KBM-7 (cell line): ENCODE results near the gene ABL1.

Experiments used
- DNase-seq: peaks from one replicate; pipeline ENCODE4 v3.0.0-alpha.2; 2015
- in situ Hi-C: fragments of 300-500 bp; cut with MboI; formaldehyde crosslinking; loops from 2 replicates; pipeline ENCODE4 v1.14.3; 2020; ENCODE audit warnings: low sequenced_read_pairs, low pct_unique_long_range_greater_than_20kb, mixed read lengths

The ABL1 gene

DNA sequence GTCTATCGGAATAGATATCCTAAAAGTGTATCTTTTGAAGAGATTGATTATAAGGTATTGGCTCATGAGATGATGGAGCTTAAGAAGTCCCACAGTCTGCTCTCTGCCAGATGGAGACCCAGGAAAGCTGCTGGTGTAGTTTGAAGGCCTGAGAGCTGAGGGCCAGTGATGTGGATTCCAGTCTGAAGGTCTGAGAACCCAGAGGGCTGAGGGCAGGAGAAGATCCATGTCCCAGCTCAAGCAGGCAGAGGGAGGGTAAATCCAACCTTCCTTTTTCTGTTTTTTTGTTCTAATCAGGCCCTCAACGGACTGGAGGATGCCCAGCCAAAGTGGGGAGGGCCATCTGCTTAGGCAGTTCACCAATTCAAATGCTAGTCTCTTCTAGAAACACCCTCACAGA lies 11.0 kb upstream of the ABL1 start:
- no peak for DNase-seq
- in situ Hi-C loops, result no loop called here

DNA sequence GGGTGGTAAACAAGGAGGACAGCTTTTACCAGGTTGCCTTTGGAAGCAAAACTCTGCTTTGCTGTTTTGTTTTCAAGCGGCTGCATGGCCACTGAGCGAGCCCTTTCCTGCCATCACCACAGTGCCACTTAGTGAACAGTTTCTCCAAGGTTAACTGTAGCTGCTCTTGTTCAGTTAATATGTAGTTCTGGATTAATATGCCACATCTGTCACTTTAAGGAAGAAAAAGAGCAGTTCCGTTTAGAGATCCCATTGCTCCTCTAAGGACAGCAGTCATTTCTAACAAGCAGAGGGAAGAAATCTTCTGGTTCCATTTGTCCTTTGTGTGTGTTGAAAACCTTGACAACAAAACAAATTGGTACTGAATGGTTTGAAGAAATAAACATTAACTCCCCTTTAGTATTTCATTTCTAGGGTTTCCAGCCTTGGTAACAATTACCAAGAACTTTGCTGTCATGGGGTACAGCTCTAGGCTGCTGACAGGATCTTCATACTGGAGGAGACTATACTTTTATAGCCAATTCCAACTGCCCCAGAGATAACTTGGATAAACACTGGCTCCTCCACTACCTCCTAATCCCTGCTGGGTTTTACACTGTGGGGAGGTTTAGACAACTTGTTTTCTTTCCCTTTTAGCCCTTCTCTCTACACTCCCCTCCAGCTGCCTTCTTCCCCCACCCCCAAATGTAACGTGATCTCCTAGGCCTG lies 10.3 kb upstream of the ABL1 start:
- peak; percentile 48 for DNase-seq
- in situ Hi-C loops, result no loop called here

DNA sequence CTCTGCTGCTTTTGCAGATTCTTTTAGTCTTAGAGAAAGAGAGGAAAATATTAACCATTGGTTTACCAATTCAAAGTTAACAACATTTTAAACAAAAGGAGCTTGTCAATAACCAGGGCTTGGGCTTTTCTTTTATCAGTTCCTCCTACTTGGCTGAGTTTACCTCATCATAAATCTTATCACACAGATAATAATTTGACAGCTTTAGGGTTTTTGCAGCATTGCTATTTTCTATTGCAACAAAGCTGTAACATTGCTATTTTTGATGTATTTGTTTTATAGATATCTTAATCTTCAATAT lies 9.8 kb upstream of the ABL1 start:
- in situ Hi-C loops, result no loop called here
- DNase-seq, result no peak

DNA sequence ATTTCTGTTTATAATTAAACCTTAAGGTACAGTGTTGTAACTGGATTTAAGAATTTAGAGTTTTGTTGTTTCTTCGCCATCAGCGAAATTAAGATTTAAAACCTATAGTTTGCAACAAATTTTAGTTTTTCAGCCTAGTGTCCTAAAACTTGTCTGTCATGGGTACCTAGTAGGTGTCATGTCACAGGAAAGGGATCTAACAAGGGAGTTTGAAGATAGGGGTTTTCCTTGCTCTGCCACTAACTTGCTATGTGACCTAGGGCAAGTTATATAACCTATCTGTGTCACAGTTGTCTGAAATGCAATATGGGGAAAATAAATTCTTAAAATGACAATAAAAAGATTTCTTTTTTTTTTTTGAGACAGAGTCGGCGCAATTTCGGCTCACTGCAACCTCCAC lies 9.2 kb upstream of the ABL1 start:
- in situ Hi-C loops, result no loop called here

DNA sequence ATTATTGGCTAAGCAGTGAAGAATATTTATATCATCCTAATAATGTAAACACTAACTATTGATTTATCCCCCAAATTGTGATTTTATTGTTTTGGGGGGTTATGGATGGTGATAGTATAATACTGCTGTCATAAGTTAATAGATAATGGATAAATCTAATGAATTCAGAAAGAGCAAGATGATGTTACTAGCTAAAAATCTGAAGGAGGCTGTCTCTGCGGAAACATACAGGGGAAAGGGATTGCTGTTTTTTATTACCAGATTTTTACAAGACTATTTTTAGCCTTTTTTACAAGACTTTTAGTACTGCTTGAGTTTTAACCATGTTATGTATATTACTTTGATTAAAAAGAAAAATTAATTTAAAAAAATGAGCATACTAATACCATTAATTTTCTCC lies 5.3 kb upstream of the ABL1 start:
- DNase-seq, result no peak
- in situ Hi-C loops, result no loop called here

More for the DNA sequence above, 9.2 kb upstream of the ABL1 start:
- no peak for DNase-seq

DNA sequence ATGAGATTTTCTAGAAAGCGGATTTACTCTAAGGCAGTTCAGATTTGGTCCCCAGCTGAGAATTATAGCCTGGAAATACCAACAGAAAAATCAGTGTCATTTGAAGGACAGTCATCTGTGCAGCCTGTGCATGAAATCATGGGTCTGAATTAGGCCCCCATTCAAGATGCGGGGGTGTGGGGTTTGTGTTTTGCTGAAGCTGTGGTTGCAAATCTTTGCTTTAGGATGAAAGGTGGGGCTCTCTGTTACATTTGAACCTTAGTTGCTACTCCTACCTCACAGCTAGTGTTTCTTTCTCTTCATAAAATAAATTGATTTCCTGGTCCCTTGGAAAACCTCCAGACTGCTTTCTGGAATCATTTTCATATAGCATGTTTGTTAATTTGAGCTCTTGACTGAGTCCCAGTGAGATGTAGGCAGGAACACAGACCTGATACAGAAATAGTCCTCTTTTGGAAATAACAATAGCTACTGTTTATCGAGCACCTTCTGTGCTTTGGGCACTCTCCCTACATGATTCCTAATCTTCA lies 4.8 kb upstream of the ABL1 start:
- no peak for DNase-seq
- in situ Hi-C loops, result no loop called here

DNA sequence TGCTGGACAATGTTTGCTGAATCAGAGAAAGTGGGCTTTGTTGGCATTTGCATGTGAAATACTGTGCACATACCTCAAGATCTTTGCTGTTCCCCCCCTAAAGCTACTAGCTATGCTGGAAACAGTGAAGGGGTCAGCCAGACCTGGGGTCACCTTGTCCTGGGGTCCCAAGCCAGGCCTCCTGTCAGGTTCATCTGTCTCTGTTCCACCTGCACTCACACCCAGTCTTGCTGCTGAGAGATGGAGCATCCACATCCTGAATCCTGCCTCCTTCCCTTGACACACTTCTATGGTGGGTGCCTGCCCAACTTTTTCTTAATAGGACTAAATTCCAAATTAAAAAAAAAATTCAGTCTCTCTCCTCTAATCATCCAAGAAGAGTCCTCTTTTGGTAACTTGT lies 4.0 kb upstream of the ABL1 start:
- in situ Hi-C loops, result no loop called here
- no peak for DNase-seq

DNA sequence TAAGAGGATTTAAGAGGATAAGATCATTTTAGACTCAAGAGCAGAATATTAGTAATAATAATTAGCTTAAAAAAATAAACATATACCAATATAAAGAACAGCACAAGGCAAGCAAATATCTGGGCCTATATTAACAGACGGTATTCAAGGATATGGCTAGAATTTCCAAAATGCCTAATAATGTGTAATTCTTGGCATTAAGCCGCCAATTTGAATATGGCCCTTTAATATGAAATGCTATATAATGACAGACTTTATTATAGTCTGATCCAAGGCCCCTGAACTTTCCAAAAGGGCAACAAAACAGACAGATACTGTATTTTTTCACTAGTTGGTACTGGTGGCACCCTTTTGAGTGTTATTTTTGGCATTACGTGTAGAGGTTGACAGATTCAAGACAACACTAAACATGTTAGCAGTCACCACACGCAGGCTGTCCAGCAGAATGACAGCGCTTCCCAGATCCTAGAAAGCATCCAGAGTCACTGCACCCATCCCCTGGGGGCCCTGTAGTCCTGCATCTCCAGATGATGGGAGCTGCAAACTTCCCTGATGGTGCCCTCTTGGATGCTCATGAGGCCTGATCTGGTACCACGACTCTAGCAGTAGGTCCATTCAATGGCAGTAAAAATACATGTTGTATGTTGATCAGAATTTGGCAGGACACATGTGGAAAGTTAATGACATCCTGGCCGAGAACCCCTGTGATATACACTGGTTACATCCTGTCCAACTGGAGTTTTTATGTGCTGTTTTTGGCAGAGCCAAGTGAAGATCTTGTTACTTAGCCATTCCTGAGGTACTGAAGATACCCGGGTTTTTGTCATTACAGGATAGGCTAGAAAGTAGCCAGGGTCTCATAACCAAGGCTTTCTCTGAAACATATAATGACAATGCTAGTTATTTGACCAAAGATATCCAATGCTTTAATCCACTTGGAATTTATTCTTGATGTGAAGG lies 1.7 kb upstream of the ABL1 start:
- in situ Hi-C loops, result no loop called here

DNA sequence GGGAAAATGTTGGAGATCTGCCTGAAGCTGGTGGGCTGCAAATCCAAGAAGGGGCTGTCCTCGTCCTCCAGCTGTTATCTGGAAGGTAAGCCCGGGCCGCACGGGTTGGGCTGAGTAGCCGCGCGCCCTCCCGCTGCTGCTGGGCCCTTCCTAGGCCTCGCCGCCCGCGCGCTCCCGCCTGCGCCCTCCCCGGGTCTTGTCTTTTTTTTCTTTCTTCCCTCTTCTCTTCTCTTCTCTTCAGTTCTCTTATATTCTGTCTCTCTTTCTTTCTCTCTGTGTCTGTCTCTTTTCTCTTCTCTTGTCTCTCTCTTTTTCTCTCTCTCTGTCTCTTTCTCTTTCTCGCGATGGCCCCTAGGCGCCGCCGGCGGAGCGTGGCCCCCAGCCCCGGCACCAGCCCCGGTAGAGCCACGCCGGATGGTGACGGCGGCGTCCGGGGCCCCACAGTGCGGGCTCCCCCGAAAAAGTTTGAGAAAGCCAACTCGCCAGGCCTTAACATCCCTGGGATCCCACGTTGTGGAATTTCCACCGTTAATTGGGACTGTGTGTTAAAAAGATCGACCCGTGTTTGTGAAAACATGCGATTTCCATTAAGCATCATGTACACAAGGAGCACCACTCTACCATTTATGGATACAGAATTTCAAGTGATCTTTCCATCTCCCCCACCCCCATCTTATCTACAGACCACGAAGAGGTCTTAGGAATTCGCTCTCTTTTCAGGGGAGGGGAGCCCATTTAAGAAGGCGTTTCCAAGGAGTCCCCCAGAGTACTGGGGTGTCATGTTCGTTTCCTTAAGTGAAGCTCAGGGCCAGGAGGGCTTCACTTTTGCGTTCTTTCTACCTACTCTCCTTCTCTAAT lies 616 bp downstream of the ABL1 start:
- no peak for DNase-seq
- in situ Hi-C loops, result no loop called here

More for the DNA sequence above, 1.7 kb upstream of the ABL1 start:
- DNase-seq, result no peak

DNA sequence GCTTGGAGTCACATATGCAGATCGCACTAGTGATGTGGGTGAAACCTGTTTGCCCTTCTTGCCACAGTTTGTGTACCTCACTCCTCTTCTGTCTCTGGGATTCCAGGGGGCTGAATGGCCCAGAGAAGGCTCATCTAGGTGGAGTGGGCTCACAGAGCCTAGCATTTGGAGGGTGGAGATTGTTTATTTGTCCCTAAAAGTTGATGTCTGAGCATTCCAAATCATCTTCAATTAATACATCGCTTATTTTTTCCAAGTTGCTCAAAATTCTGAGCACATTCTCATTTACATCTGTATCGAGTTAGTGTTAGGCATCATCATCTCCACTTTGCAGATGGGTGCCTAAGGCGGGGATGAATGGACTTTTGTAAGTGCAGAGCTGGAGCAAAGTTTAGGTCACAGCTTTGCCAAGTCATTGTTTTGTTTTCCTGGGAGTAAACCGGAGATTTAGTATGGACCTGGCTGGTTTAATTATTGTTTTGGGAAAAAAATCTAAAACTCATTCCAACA lies 2.0 kb downstream of the ABL1 start:
- in situ Hi-C loops, result no loop called here
- no peak for DNase-seq

DNA sequence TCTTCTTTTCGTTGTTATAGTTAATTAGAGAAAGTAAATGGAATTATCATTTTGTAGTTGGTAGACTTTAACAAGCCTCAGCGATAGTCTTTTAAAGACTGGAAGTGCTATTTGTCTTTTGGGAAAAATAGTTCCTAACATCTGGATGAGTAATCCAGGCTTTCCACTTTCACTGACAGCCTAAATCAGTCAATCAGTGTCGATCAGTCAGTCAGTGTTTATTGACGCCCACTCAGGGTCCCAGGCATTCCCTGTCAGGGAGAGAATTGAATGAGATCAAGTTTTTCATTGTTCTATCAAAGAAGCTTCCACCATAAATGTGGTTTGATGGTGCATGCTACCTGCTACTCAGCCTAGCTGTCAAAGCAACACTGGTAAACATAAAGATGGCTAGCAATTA lies 2.6 kb downstream of the ABL1 start:
- in situ Hi-C loops, result no loop called here

DNA sequence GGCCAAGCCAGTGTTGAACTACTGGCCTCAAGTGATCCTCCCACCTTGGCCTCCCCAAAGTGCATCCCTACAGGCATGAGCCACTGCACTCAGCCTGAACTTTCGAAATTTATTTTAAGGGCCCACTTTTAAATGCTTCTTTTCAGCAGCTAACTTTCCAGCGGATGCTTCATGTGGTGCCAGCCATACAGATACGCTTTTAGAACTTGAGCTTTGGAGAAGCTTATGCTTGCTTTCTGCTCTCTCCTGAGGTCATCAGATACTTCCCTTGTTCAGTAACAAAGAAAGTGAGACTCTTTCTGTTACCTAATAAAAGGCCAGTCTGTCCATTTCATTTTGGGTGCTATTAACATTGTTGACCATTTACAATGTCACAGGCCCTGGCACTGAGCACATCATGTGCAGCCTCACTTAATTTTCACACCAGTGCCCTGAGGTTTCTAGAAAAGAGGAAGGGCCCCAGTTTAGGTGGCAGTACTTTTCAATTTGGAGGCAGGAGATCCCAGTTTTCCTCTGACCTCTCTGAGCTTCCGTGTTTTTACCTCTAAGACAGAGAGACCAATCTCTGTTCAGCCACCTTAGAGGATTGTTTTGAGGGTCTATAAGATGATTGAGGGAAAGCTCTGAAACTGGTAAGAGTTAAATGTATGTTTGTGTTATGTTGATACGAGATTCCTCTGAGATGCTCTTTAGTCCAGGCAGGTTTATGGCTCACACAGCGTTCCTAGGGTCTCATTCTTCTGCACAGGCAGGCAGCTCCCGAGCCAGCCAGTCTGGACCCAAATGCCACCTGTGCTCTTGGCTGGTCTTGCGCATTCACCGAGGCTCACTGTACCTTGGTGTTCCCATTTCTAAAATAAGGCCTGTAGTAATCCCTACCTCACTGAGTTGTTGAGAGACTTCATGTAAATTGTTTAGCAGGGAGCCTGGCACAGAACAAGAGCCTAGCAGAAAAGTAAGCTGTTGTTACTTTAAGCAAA lies 4.4 kb downstream of the ABL1 start:
- in situ Hi-C loops, result no loop called here
- DNase-seq, result no peak

More for the DNA sequence above, 2.6 kb downstream of the ABL1 start:
- DNase-seq, result no peak

DNA sequence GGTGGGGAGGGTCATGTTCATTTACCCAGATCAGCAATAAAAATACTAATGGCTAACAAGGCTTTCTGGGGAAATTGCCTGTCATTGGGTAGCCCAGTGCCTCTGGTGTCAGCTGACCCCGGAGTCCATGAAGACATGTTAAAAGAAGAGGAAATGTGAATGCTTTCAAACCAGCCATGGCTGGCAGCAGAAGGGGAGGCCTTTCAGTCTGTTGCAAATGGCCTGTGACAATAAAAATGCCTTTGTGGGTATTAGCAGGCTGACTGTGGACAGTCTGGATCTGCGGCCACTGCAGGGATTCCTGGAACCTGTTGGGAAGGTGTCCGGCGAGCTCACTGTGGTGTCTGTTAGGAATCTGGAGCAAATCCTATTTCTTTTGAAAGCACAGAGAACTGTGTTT lies 7.5 kb downstream of the ABL1 start:
- no peak for DNase-seq
- in situ Hi-C loops, result no loop called here

DNA sequence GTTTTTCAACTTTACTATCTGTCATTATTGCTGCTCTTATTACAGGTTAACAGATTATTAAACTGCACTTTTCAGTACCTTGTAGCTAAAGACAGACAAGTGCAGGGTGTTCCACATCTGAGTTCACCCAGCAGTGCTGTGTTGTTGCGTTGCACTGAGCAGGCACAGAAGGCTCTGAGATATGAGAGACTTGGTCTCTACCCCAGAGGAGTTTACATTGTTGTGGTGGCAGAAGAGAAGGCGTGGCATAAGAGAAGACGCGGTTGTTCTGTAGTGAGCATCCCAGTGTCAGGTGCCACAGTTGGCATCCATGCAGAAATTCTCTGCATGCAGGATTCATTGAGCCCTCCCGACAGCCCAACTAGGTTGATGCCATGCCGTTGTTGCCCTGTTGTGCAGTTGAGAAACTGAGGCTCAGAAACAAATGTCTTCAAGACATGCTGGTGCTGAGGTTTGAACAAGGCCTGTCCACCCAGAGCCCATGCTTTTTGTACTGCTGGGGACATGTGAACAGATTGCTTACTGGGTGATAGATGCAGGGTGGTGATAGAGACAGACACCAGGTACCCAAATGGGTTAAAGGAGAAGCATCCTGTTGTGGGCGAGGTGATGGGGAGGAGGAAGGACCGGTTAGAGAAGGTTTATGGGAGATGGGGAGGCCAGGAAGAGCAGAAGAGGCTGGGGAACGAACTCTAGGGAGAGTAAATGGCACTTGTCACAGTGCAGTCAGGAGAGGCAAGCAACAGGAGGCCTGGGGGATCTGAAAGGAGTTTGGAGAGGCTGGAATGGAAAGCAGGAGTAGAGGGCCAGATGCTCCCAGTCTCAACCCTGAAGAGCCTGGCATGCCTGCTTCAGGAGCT lies 8.2 kb downstream of the ABL1 start:
- DNase-seq, result no peak
- in situ Hi-C loops, result no loop called here

DNA sequence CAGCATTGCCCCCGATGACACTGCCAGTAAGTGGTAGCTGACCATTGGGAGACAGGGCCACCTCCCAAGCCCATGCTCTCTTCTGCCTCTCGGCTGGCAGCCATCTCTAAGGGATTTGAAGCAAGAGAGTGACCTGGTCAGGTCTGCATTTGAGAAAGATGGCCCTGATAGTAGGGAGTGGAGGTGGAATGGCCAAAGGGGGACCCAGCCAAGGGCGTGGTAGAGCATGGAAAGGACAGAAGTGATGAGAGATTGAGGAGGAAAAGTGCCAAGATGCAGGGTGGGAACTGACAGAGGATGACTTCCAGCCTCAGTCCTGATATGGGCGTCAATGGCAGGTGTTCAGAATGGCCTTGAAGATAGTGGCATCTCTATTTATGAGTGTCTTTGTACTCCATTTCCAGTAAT lies 9.0 kb downstream of the ABL1 start:
- no peak for DNase-seq
- in situ Hi-C loops, result no loop called here

DNA sequence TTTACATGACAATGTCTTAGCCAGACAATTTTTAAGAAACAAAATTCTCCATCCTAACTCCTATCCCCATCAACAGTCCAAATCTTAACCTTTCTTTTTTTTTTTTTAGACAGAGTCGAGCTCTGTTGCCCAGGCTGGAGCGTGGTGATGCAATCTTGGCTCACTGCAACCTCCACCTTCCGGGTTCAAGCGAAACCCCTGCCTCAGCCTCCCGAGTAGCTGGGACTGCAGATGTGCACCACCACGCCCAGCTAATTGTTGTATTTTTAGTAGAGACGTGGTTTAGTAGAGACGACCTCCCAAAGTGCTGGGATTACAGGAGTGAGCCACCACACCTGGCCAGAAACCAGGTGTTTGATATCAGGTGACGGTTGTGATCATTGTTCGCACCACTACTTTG lies 10.2 kb downstream of the ABL1 start:
- no peak for DNase-seq
- in situ Hi-C loops, result no loop called here

DNA sequence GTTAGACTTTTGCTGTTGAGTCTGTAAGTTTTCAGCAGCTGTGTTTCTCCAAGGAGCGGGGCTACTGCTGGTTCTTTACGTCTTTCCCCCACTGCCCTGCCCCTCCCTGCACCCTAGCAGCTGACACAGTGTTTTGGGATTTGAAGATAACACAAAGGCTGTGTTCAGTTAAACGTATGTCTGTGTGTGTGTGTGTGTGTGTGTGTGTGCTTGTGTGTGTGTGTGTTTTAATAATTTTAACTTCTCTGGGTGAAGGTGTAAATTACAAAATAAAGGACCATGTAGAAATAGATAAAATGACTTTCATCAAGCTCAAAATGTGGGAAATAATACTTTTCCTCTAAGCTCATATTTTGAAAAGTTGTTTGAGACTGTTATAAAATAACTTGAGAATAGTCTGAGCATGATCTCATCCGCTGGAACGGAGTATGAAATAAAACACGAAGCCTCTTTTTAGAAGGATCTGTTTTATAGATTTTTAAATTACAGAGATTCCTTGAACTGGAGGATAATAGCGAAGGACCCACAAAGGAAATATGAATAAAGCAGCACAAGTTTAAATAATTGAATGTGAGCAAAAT lies 10.9 kb downstream of the ABL1 start:
- no peak for DNase-seq
- in situ Hi-C loops, result no loop called here
